Measurements from ENCODE around the gene PLA2G15. TPM values are rescaled to one million over a fixed set of nuclear protein-coding genes. Genes with fewer than 3 reads are reported as not detected.

Gene PLA2G15
- total and polyA plus RNA-seq, 2 of the 13 experiments (the other 11 are each of a cell fraction or from before 2014, with no cell fraction given): 14.4 to 23.7 TPM

GRCh38 chr16:68275611-68276191 lies 30.5 kb downstream of the PLA2G15 start (continued):
- TF ChIP-seq NPAS2 (CRISPR knock-in tag; IDR thresholded peaks at IDR 0.05; ENCODE audit: borderline replicate concordance): no peak
- no peak for TF ChIP-seq IRF9 (CRISPR knock-in tag; IDR thresholded peaks at IDR 0.05; ENCODE audit: borderline replicate concordance)
- 0 out of 2 replicates have a peak, but pooled peaks have one; percentile 16 for TF ChIP-seq ZNF646 (CRISPR knock-in tag; IDR thresholded peaks at IDR 0.05)
- no peak for TF ChIP-seq DBP (CRISPR knock-in tag; IDR thresholded peaks at IDR 0.05; ENCODE audit: not compliant biosample characterization)
- no peak for TF ChIP-seq ZNF746 (CRISPR knock-in tag; IDR thresholded peaks at IDR 0.05)
- TF ChIP-seq ZNF546 (CRISPR knock-in tag; conservative IDR thresholded peaks at IDR 0.05): no peak
- TF ChIP-seq ZNF264 (CRISPR knock-in tag; IDR thresholded peaks at IDR 0.05): no peak
- TF ChIP-seq SOX6 (IDR thresholded peaks at IDR 0.05): no peak
- no peak for TF ChIP-seq SOX6 (CRISPR knock-in tag; IDR thresholded peaks at IDR 0.05)
- peak; percentile 19 for TF ChIP-seq XRCC5 (optimal IDR thresholded peaks at IDR 0.05; ENCODE audit: low read length)
- TF ChIP-seq ZNF468 (CRISPR knock-in tag; IDR thresholded peaks at IDR 0.05): no peak

All from HepG2 (cell line).